ENCODE results near the gene AP4S1.
"Not testable (repeated sequence)": the region's sequence is repeated elsewhere in the genome, so short reads cannot be mapped to it uniquely, and the experiment has no call there.

The AP4S1 gene

DNA sequence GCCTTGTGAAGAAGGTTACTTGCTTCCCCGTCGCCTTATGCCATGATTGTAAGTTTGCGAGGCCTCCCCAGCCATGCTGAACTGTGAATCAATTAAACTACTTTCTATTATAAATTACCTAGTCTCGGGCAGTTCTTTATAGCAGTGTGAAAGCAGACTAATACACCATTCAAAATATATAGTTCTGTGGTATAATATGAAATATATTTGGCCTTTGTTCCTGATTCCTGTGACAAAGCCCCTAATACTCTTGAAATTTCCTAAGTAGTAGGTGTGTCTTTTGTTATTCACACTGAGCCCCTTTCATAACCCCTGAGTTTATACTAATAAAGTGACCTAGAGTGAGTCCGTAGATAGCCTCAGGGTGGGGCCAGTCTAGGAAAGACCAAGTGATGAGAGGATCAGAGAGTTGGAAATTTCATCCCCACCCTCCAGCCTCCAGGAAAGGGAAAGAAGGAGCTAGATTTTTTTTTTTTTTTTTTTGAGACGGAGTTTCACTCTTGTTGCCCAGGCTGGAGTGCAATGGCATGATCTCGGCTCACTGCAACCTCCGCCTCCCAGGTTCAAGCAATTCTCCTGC, 20.1 kb downstream of the AP4S1 start:
- DNase-seq = no peak

DNA sequence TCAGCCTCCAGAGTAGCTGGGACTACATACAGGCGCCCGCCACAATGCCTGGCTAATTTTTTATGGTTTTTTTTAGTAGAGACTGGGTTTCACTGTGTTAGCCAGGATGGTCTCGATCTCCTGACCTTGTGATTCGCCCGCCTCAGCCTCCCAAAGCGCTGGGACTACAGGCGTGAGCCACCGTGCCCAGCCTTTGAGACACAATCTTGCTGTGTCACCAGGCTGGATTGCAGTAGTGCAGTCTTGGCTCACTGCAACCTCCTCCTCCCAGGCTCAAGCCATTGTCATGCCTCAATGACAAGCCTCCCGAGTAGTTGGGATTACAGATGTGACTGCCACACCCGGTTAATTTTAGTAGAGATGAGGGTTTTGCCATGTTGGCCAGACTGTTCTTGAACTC, 22.1 kb downstream of the AP4S1 start:
- no peak for DNase-seq

DNA sequence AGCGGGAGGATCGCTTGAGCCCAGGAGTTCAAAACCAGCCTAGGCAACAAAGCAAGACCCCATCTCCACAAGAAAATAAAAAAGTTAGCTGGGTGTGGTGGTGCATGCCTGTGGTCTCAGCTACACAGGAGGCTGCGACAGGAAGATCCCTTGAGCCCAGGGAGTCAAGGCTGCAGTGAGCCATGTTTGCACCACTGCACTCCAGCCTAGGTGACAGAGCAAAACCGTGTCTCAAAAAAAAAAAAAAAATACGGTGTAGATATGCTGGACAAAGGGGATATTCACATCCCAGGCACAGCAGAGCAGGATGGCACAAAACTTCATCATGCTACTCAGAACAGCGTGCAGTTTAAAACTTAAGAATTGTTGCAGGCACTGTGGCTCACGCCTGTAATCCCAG, 25.6 kb downstream of the AP4S1 start:
- no peak for DNase-seq

DNA sequence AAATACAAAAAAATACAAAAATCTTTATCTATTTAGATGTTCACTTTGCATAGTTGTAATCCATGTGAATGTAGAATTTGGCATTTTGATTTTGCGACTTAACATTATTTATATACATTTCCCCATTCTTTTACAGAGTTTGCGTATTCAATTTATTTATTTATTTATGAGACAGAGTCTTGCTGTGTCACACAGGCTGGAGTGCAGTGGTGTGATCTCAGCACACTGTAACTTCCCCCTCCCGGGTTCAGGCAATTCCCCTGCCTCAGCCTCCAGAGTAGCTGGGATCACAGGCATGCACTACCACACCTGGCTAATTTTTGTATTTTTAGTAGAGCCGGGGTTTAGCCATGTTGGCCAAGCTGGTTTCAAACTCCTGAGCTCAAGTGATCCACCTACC, 26.1 kb downstream of the AP4S1 start:
- no peak for DNase-seq

GRCh38 chr14:31052905-31053586, 27.6 kb downstream of the AP4S1 start:
- not testable (repeated sequence) for DNase-seq

DNA sequence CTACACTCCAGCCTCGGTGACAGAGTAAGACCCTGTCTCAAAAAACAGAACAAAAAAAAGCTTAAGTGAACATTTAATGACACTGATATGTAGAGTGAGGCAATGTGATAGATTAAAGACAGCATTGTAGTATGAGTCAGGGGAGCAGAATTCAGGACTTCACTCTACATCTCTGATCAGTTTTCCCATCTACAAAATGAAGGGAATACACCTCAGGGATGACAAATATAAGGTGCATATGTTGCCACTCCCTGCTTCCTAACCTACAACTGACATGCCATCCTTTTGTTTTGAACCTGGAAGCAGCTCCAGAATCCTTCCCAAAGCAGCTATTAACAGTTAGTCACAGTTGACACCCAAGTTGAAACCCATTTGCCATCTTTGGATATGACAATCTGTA, 31.6 kb downstream of the AP4S1 start:
- no peak for DNase-seq

DNA sequence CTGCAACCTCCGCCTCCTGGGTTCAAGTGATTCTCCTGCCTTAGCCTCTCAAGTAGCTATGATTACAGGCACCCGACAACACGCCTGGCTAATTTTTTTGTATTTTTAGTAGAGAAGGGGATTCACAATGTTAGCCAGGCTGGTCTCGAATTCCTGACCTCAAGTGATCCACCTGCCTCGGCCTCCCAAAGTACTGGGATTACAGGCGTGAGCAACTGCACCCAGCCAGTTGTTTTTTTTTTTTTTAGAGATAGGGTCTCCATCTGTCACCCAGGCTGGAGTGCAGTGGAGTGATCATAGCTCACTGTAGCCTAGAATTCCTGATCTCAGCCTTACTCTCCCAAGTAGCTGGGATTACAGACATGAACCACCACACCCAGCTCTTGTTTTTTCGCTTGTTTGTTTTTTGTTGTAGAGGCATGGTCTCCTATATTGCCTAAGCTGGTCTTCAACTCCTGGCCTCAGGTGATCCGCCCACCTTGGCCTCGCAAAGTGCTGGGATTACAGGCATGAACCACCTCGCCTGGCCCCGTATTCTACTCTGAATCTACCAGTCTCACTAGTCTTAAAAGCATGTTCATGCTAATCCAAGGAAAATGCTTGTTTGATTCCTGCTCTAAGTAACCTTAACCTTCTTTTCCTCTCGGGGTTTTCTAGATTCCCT, 32.4 kb downstream of the AP4S1 start:
- no peak for DNase-seq

DNA sequence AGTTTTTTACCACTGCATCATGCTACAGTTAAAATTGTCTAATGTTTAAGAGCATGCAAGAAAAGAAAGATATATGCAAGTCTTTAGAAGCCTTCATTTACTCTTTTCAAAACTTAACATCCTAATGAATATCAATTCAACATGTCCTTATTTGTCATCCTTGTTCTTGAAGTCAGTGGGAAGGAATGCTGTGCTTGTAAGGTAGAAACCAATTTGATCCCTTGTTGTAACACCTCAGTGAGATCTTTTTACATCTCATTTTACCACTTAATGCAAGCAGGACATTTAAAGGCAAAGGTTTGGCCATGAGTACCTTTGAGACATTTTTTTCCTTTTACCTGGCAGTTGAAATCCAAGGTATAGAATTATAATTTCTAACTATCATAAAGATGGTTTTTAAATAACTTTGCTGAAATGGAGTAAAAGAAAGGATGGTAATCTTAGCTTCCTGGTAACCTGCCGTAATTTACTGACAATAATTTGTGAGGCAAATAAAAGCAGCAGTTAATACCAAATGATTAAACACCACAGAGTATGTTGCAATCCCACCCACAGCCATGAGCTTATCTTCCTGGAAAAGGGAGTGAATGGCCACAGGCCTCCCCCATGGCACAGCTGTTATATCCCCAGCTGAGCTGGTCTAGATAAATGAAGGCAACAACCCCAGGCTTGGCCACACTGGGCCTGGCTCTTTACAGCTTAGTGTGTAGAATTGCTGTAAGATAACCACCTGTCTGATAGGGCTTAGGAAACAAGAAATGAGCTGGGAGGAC, 33.9 kb downstream of the AP4S1 start:
- no peak for DNase-seq

- no peak for DNase-seq
Observed at GRCh38 chr14:31060253-31060875, 34.9 kb downstream of the AP4S1 start.

DNA sequence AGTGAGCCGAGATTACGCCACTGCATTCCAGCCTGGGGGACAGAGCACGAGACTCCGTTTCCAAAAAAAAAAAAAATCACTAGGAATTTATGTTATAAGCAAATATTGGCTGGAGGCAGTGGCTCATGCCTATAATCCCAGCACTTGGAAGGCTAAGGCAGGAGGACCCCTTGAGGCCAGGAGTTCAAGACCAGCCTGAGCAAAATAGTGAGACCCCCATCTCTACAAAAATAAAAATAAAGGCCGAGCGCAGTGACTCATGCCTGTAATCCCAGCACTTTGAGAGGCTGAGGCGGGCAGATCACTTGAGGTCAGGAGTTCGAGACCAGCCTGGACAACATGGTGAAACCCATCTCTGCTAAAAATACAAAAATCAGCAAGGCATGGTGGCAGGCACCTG, 37.5 kb downstream of the AP4S1 start:
- not testable (repeated sequence) for DNase-seq

DNA sequence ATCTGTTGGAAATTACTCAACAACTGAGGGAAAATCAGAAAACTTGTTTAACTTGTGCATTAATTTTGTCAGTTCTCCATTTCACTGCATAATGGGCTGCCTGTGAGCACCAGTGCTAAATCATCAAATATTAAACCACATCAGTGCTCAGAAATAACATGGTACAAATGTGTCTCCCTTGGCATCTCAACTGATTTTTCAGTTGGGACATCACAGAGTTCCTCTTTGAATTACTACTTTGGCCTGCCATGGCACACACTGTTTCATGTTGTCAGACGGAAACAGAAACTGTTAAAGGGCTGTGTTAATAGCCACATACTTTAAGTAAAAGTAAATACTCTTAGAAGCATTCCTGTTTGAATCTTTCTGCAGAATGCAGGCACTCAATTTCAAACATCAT, 42.8 kb downstream of the AP4S1 start:
- no peak for DNase-seq

GRCh38 chr14:31069343-31069742, 43.9 kb downstream of the AP4S1 start:
- no peak for DNase-seq

DNA sequence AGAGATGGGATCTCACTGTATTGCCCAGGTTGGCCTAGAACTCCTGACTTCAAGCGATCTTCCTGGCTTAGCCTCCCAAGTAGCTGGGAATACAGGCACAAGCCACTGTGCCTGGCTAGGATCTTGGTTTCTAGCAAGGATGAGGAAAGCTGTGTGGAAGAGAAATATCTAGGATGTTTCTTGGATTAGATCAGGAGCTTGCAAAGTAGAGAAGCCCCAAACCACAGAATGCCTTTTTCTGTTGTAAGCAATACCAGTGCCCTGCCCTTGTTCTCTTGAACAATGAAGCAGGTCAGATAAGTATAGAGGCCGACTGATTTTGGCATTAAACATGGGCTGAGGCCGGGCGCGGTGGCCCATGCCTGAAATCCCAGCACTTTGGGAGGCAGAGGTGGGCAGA, 45.0 kb downstream of the AP4S1 start:
- DNase-seq = no peak

DNA sequence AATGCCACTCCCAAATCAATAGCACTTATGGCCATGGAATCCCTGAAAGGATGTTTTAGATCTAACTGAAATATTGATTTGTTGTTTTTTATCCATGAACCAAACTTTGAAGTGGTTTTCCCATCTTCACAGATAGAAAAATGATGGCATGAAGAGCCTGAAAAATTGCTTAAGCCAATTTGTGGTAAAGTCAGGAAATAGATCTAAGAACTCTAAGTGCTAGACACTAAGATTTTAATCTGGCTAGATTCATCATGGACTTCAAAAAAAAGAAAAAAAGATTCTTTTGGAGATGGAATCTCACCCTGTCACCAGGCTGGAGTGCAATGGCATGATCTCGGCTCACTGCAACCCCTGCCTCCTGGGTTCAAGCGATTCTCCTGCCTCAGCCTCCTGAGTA, 45.7 kb downstream of the AP4S1 start:
- no peak for DNase-seq

- DNase-seq = no peak
Observed at GRCh38 chr14:31075144-31075543, 49.7 kb downstream of the AP4S1 start.

GRCh38 chr14:31078766-31079165, 53.3 kb downstream of the AP4S1 start:
- no peak for DNase-seq

- DNase-seq = no peak
Observed at GRCh38 chr14:31080056-31080455, 54.6 kb downstream of the AP4S1 start.

DNA sequence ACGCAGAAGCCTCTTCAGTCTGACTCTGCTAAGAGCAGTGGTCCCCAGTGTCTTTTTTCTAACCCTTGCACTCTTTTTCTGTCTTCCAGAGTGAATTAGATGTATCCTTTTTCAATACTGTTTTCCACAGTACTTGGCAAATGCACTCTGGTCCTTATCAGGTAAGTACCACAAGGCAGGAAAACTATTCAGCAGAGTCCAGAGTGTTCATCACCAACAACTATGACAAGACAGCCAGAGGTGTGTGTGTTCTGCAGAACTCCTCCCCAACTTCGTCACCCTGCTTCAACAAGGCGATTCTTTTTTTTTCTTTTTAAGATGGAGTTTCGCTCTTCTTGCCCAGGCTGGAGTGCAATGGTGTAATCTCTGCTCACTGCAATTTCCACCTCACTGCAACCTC, 55.0 kb downstream of the AP4S1 start:
- DNase-seq = no peak

DNA sequence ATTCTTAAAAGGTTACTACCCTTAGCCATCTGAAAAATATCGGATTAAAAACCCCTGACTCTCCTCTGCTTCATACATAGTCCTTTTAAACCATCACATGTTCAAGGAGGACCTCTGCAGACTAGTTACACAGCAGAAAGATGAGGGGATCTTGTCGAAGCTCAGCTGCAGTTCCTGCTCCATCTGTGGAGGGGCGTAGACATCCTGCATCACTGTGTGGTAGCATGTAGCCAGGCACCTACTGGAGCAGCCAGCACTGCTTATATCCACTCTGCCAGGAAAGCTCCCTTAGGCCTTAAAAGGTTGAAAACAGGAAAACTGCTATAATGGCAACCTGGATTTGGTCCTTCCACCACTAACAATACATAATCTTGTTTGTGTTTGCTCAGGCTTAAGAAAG, 58.3 kb downstream of the AP4S1 start:
- no peak for DNase-seq

GRCh38 chr14:31084385-31084784, 58.9 kb downstream of the AP4S1 start:
- DNase-seq = no peak

- DNase-seq = no peak
Observed at GRCh38 chr14:31085027-31085426, 59.6 kb downstream of the AP4S1 start.

DNA sequence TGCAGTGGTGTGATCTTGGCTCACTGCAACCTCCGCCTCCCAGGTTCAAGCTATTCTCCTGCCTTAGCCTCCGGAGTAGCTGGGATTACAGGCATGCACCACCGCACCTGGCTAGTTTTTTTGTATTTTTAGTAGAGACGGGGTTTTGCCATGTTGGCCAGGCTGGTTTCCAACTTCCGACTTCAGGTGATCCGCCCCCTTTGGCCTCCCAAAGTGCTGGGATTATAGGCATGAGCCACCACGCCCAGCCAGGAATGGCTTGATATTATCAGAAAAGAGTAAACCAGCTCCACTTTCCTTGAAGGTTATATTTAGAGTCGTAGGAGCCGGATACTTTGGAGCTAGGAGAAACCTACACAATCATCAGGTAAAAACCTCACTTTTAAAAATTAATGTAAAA, 61.0 kb downstream of the AP4S1 start:
- DNase-seq = not testable (repeated sequence)

Measured in NCI-H526 treated with DMSO at 0.1 percent for 48 hours (cell line).